SK-N-MC (cell line): ENCODE measurements around the gene SCLT1.

ENCODE experiments used
- EZH2 ChIP-seq: fragments of 200-600 bp; sonication (generic); IDR thresholded peaks from one replicate; pipeline ENCODE4 v1.6.1; 2017; ENCODE audit warnings: antibody characterized with exemption
- FOXP2 ChIP-seq: optimal IDR thresholded peaks from 2 replicates; pipeline ENCODE3; 2011; ENCODE audit warnings: mild to moderate bottlenecking, moderate library complexity; ENCODE audit not compliant: insufficient read depth; ENCODE audit errors: extremely low read length, control extremely low read depth
- POLR2AphosphoS5 ChIP-seq: IDR thresholded peaks from 2 replicates; pipeline ENCODE4 v1.6.1; 2012; ENCODE audit warnings: mild to moderate bottlenecking, low read depth, low read length, borderline replicate concordance

- no peak for TF ChIP-seq EZH2
- no peak for TF ChIP-seq POLR2AphosphoS5
- TF ChIP-seq FOXP2: no peak
These were observed 237.7 kb downstream of the SCLT1 start for GRCh38 chr4:128855621-128856020.
